Epidermal melanocyte (primary cell): ENCODE measurements around the gene POLR2C.

Experiments used
- DNase-seq: peaks from one replicate; pipeline ENCODE4 v3.0.0; 2011; ENCODE audit warnings: low spot score; ENCODE audit not compliant: insufficient read length

Gene POLR2C

GRCh38 chr16:57502048-57502775 lies 39.7 kb downstream of the POLR2C start:
- DNase-seq: no peak

- DNase-seq: no peak
Measured at GRCh38 chr16:57503366-57503765, 40.9 kb downstream of the POLR2C start.

GRCh38 chr16:57504001-57504400 lies 41.5 kb downstream of the POLR2C start:
- DNase-seq: no peak

DNA sequence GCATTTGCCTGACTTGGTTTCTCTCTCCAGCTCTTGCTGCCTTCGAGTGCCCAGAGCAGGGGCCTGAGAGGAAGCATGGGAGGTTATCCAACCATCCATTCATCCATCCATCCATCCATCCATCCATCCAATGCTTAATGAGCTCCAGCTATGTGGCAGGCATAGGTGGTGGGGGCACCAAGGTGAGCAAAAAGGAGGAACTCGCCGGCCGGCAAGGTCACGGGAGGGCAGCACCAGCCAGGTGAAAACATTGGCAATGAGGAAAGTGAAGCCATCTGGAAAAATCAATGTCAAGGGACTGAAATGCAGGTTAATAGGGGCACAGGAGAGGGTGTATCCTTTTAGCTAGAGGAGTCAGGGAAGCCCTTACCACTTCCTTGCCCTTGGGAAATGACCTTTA lies 42.0 kb downstream of the POLR2C start:
- DNase-seq: no peak

DNA sequence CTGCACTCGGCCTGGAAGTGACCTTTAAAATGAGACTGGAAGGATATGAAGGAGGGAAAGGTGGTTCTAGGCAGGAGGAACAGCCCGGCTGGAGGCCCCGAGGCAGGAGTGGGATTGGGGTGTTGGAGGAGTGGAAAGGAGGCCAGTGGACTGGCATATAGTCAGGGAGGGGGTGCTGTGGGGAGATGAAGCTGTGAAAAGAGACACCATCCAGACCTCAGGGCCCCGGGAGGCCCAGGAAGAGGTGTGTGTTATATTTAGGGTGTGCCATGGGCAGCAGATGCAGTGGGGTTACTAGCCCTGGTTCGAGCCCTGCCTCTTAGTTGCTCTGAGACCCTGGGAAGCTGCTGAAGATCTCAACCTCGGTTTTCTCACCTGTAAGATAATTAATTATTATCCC lies 42.7 kb downstream of the POLR2C start:
- no peak for DNase-seq

DNA sequence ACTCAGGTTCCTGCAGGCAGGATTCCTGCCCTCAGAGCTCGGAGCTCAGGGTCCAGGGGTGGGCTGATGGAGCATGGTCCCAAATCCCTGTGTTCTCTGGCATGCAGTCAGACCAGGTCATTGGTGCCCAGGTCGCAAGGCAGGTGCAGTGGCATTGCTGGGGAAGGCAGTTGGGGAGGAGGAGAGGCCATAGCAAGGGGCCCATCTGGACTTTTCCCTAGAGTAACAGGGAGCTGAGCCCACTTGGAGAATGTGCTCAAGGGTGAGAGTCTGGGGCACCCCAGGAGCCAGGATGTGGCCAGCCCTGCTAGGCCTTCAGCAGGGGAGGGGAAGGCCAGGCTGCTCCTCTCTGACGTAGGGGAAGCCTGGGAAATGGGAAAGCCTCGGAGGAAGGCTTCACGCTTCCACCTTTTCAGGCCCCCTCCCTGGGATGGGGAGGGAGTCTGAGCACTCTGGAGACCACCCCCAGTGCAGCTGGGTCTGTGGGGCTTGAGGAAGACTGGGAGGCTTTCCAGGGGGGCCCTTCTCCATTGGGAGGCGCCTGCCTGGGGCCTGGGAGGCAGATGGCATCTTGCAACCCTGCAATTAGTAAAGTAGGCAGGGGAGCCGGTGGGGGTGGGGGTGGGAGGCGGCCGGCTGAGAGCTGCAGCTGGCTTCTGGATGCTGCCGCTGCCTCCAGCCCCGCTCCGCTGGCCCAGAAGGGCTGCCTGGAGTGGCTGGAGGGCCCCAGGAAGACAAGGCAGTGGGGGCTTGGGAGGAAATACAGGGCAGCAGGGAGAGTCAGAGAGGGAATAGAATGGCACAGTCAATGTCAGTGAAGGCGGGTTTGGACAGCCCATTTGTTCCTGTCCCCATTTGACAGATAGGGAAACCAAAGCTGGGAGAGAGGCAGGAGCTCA lies 44.9 kb downstream of the POLR2C start:
- DNase-seq: no peak

- no peak for DNase-seq
Measured at GRCh38 chr16:57508035-57508425, 45.6 kb downstream of the POLR2C start.

- no peak for DNase-seq
Measured at GRCh38 chr16:57509231-57509923, 46.9 kb downstream of the POLR2C start.

- no peak for DNase-seq
Measured at GRCh38 chr16:57510016-57510871, 47.8 kb downstream of the POLR2C start.

- DNase-seq: no peak
Measured at GRCh38 chr16:57512296-57513001, 50.0 kb downstream of the POLR2C start.

GRCh38 chr16:57513371-57514102 lies 51.1 kb downstream of the POLR2C start:
- DNase-seq: no peak

DNA sequence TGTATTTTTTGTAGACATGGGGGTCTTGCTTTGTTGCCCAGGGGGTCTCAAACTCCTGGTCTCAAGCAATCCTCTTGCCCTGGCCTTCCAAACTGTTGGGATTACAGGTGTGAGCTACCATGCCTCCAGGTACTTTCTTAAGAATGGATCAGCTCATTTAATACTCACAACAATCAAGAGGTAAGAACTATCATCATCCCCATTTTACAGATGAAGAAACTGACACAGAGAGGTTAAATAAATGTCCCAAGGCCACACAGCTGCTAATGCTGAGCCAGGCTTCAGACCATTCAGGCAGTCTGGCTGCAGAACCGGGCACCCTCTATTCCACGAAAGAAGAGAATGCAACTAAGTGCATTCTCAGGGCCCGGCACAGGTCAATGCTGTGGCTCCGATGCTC lies 51.9 kb downstream of the POLR2C start:
- no peak for DNase-seq

DNA sequence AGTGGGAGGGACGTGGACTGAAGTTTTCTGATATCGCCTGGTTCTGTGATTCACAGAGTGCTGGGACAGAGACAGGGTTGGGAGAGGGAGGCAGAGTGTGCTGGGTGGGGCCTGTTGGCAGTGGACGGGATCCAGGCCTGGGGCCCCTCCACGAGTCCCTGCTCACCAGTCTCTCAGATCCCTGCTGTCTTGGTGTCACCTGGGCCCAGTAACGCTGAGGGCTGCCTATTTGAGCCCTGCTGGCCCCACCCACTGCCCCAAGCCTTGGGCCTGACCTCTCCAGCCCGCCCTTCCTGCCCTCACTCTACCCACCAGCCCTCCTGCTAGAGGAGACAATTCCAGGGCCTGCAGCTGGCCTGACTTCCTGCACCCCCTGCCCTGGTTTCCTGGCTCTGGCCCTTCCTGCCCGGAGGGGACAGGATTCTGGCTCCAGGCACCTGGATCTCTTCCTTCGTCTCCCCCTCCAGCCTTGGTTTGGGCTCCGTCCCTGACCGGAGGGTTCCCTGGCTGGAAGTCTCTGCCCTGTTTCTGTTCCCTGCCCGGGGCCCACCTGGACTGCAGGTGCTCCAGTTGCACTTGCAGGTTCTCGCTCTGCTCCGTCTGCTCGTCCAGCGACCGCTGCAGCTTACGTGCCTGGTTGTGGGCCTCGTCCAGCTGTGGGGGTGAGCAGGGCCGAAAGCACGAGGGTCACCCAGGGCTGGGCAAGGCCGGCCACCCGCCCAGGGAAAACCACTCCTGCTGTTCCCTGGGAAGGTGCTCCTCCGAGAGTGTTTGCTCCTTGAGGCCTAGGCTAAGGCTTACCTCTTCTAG lies 52.5 kb downstream of the POLR2C start:
- DNase-seq: no peak

DNA sequence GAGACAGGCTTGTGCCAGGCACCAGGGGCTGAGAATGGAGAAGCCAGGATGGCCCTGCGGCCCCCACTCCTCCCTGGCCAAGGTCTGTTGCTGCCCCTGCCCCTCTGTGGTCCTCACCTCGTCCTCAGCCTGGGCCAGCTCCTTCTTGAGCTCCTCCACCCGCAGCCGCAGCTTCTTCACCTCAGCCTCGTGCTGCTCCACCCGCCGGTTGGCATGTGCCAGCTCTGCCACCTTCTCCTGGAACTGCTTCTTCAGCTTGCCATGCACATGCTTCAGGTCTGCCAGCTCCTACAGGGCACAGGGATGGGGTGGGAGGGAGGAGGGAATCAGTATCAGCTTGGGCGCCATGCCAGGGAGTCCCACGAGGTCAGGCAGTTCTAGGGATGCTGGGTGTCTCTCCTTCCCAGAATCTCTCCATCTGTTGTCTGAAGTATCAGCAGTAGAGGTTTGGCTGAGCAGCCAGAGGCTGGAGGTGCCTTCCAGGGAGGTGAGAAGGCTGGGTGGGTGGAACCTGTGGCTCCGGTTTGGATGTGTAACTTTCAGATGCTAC lies 53.8 kb downstream of the POLR2C start:
- DNase-seq: no peak

- DNase-seq: no peak
Measured at GRCh38 chr16:57516773-57517172, 54.3 kb downstream of the POLR2C start.

GRCh38 chr16:57517397-57518367 lies 55.2 kb downstream of the POLR2C start:
- no peak for DNase-seq

DNA sequence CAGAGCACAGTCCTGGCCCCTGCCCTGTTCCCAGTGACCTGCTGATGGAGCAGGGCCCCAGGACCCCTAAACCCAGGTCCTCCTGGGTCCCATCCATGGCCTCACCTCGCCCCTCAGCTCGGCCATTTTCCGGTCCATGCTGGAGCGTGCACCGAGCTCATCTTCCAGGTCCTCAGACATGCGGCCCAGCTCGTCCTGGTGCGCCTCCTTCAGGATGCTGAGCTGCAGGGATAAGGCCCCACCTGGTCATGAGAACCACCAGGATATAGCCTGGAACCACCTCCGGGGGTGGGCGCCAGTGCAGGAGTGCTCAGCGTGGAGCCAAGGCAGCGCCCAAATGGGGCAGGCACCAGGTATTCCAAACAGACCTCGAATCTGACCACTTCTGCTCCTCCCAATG lies 56.0 kb downstream of the POLR2C start:
- DNase-seq: no peak

DNA sequence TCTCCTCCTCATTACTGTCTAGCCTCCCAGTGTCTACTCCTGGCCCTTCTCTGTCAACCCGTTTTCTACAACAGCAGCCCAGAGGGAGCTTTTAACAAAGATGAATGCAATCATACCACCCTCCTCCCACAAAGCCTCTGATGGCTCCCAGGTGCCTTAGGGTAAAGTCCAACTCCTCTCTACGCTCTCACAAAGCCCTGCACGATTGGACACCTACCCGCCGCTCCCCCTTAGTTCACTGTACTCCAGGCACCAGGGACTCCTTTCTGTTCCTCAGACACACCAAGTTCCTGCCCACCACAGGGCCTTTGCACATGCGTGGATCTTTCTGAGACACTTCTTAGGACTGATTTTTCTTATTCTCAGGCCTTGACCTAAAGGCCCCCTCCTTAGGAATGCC lies 56.4 kb downstream of the POLR2C start:
- no peak for DNase-seq
